H1 (cell line): ENCODE measurements around the gene MIOX. TPM values are rescaled to one million over a fixed set of nuclear protein-coding genes. Genes with fewer than 3 reads are reported as not detected.

Experiments used
- CTCF ChIA-PET: fragments of 300-600 bp; sonication (Branson Sonifier 250); formaldehyde crosslinking; loops from one replicate; lab custom pipeline; 2021; ENCODE audit not compliant: partially characterized antibody; lab: Charles Lee
- POLR2A ChIA-PET: fragments of 300-600 bp; sonication (Branson Sonifier 250); formaldehyde crosslinking; loops from one replicate; lab custom pipeline; 2021; ENCODE audit warnings: inconsistent platforms; ENCODE audit not compliant: partially characterized antibody; lab: Charles Lee
- DNase-seq, 2 experiments: peaks; one replicate each; pipeline versions ENCODE4 v3.0.0 to v3.0.0-alpha.2; 2010 to 2022; ENCODE audit warnings: low spot score in 2 of 2, low read depth in 1 of 2, mixed read lengths in 1 of 2
- FAIRE-seq: peaks from 2 replicates; lab custom pipeline; 2011; peaks lifted over from hg19 to GRCh38; lab: Jason Lieb, UNC
- H2AFZ ChIP-seq: 2 replicates; pipeline ENCODE4 v1.8.1; 2012; ENCODE audit warnings: low read length, inconsistent platforms
- H2AK5ac ChIP-seq: 2 replicates; pipeline ENCODE4 v1.6.1; 2013; ENCODE audit warnings: low read depth, low read length
- H2BK120ac ChIP-seq: replicated peaks from 2 replicates; pipeline ENCODE3; 2013; ENCODE audit warnings: low read depth, low read length, inconsistent platforms
- H2BK12ac ChIP-seq: 2 replicates; pipeline ENCODE4 v1.6.1; 2013; ENCODE audit warnings: low read depth, low read length
- H2BK15ac ChIP-seq: 2 replicates; pipeline ENCODE4 v1.6.1; 2013; ENCODE audit warnings: low read length
- H2BK20ac ChIP-seq: 2 replicates; pipeline ENCODE4 v1.6.1; 2013; ENCODE audit warnings: low read length
- H2BK5ac ChIP-seq: 2 replicates; pipeline ENCODE4 v1.6.1; 2013; ENCODE audit warnings: low read depth, low read length
- H3K14ac ChIP-seq: 2 replicates; pipeline ENCODE4 v1.6.1; 2013; ENCODE audit warnings: inconsistent platforms; ENCODE audit not compliant: insufficient read length
- H3K18ac ChIP-seq: 2 replicates; pipeline ENCODE4 v1.6.1; 2013; ENCODE audit warnings: low read length; ENCODE audit errors: extremely low read depth
- H3K23ac ChIP-seq: 2 replicates; pipeline ENCODE4 v1.6.1; 2013; ENCODE audit warnings: inconsistent platforms; ENCODE audit not compliant: insufficient read length
- H3K23me2 ChIP-seq: 2 replicates; pipeline ENCODE4 v1.6.1; 2013; ENCODE audit warnings: low read depth, low read length
- H3K27ac ChIP-seq: 2 replicates; pipeline ENCODE4 v1.6.1; 2011; ENCODE audit warnings: low read depth, low read length, inconsistent platforms
- H3K27me3 ChIP-seq, 4 experiments: replicated peaks in 1 of 4; 1 replicate in 1 of 4; 2 replicates in 3 of 4; pipeline versions ENCODE4 v1.6.1 to v1.8.1; 2011 to 2013; ENCODE audit warnings: low read length in 3 of 4, mild to moderate bottlenecking in 3 of 4, inconsistent platforms in 2 of 4, mixed read lengths in 2 of 4, moderate library complexity in 1 of 4; ENCODE audit not compliant: control insufficient read depth in 3 of 4, insufficient read depth in 3 of 4; ENCODE audit errors: extremely low read depth in 1 of 4
- H3K36me3 ChIP-seq, 4 experiments: 2 replicates each; pipeline versions ENCODE4 v1.6.1 to v1.8.1; 2011 to 2013; ENCODE audit warnings: mild to moderate bottlenecking in 4 of 4, low read length in 3 of 4, moderate library complexity in 2 of 4, control low read depth in 1 of 4, inconsistent platforms in 1 of 4; ENCODE audit not compliant: insufficient read depth in 4 of 4, control insufficient read depth in 2 of 4
- H3K4ac ChIP-seq: replicated peaks from 2 replicates; pipeline ENCODE3; 2013; ENCODE audit warnings: low read length, low read depth, mixed read lengths, inconsistent platforms; ENCODE audit not compliant: insufficient read length
- H3K4me1 ChIP-seq, 4 experiments: replicated peaks in 1 of 4; 1 replicate in 1 of 4; 2 replicates in 3 of 4; pipeline versions ENCODE4 v1.6.1 to v1.8.1; 2011 to 2013; ENCODE audit warnings: low read length in 3 of 4, inconsistent platforms in 2 of 4, mixed read lengths in 1 of 4; ENCODE audit not compliant: insufficient read depth in 4 of 4, control insufficient read depth in 3 of 4
- H3K4me2 ChIP-seq, 2 experiments: 2 replicates each; pipeline versions ENCODE4 v1.6.1 to v1.8.1; 2011 to 2013; ENCODE audit warnings: low read depth in 2 of 2, low read length in 2 of 2, control low read depth in 1 of 2, inconsistent platforms in 1 of 2, mild to moderate bottlenecking in 1 of 2; ENCODE audit not compliant: insufficient read depth in 1 of 2
- H3K4me3 ChIP-seq, 4 experiments: fragments of 200-600, 300-600 bp in 1 of 4; sonication (generic), shearing (Covaris generic), sonication (Bioruptor Twin) in 1 of 4; 2 replicates each; pipeline versions ENCODE4 v1.5.1 to v1.8.1; 2011 to 2016; ENCODE audit warnings: low read length in 4 of 4, low read depth in 3 of 4, control low read depth in 2 of 4, inconsistent platforms in 2 of 4, mild to moderate bottlenecking in 2 of 4, mixed read lengths in 1 of 4, moderate library complexity in 1 of 4; ENCODE audit not compliant: insufficient read depth in 2 of 4; ENCODE audit errors: extremely low read depth in 1 of 4
- H3K56ac ChIP-seq: replicated peaks from 2 replicates; pipeline ENCODE3; 2013; ENCODE audit warnings: low read depth, mild to moderate bottlenecking, mixed read lengths, low read length, inconsistent platforms; ENCODE audit not compliant: insufficient read length
- H3K79me1 ChIP-seq: 2 replicates; pipeline ENCODE4 v1.6.1; 2013; ENCODE audit warnings: low read depth, low read length, control low read depth
- H3K79me2 ChIP-seq, 2 experiments: 2 replicates each; pipeline versions ENCODE4 v1.6.1 to v1.8.1; 2012 to 2013; ENCODE audit warnings: low read length in 2 of 2, mild to moderate bottlenecking in 2 of 2, inconsistent platforms in 1 of 2; ENCODE audit not compliant: insufficient read depth in 2 of 2, control insufficient read depth in 1 of 2
- H3K9ac ChIP-seq, 4 experiments: replicated peaks in 1 of 4; 1 replicate in 1 of 4; 2 replicates in 3 of 4; pipeline versions ENCODE4 v1.6.1 to v1.8.1; 2011 to 2013; ENCODE audit warnings: low read depth in 3 of 4, low read length in 3 of 4, control low read depth in 2 of 4, mild to moderate bottlenecking in 2 of 4, moderate library complexity in 2 of 4, inconsistent platforms in 1 of 4; ENCODE audit errors: extremely low read depth in 1 of 4
- H3K9me3 ChIP-seq, 2 experiments: 2 replicates each; pipeline versions ENCODE4 v1.6.1 to v1.8.1; 2012 to 2013; ENCODE audit warnings: mild to moderate bottlenecking in 2 of 2, moderate library complexity in 2 of 2, control low read depth in 1 of 2, inconsistent platforms in 1 of 2, low read depth in 1 of 2, low read length in 1 of 2, mixed read lengths in 1 of 2; ENCODE audit not compliant: insufficient read depth in 2 of 2
- H4K20me1 ChIP-seq, 2 experiments: replicated peaks in 1 of 2; 2 replicates each; pipeline versions ENCODE3 to v1.8.1; 2011 to 2013; ENCODE audit warnings: inconsistent platforms in 2 of 2, low read length in 2 of 2, mild to moderate bottlenecking in 1 of 2; ENCODE audit not compliant: insufficient read depth in 2 of 2, control insufficient read depth in 1 of 2
- H4K5ac ChIP-seq: 2 replicates; pipeline ENCODE4 v1.6.1; 2013; ENCODE audit warnings: low read length, low read depth, mixed read lengths, inconsistent platforms; ENCODE audit not compliant: insufficient read length
- H4K8ac ChIP-seq: 2 replicates; pipeline ENCODE4 v1.8.0; 2013; ENCODE audit warnings: mild to moderate bottlenecking, moderate library complexity, low read length, inconsistent platforms; ENCODE audit not compliant: insufficient read depth; ENCODE audit errors: extremely low read depth
- H4K91ac ChIP-seq: replicated peaks from 2 replicates; pipeline ENCODE3; 2013; ENCODE audit warnings: low read length, mixed read lengths, inconsistent platforms; ENCODE audit not compliant: insufficient read length
- EP300 ChIP-seq, 2 experiments: IDR thresholded peaks; 1 replicate in 1 of 2; 2 replicates in 1 of 2; pipeline ENCODE4 v1.6.1; 2011 to 2012; ENCODE audit warnings: low read depth in 2 of 2, low read length in 2 of 2, mild to moderate bottlenecking in 2 of 2, borderline replicate concordance in 1 of 2, inconsistent platforms in 1 of 2, moderate library complexity in 1 of 2
- FOSL1 ChIP-seq: IDR thresholded peaks from 2 replicates; pipeline ENCODE4 v1.6.1; 2011; ENCODE audit warnings: mild to moderate bottlenecking, low read depth, low read length, moderate library complexity; ENCODE audit not compliant: insufficient read depth
- KDM4A ChIP-seq: IDR thresholded peaks from one replicate; pipeline ENCODE4 v1.7.1; 2012; ENCODE audit warnings: low read depth, mild to moderate bottlenecking, moderate library complexity, low read length, inconsistent platforms; ENCODE audit not compliant: severe bottlenecking
- MAFK ChIP-seq: IDR thresholded peaks from 2 replicates; pipeline ENCODE4 v1.6.1; 2012; ENCODE audit warnings: low read depth, mild to moderate bottlenecking, improper control_type of control experiment, low read length
- PHF8 ChIP-seq: fragments of 200-600 bp; sonication (generic); conservative IDR thresholded peaks from 2 replicates; pipeline ENCODE4 v1.7.1; 2012; ENCODE audit warnings: low read depth, mild to moderate bottlenecking, inconsistent platforms, low read length, moderate library complexity
- SIX5 ChIP-seq: IDR thresholded peaks from 2 replicates; pipeline ENCODE4 v1.6.1; 2011; ENCODE audit warnings: mild to moderate bottlenecking, low read depth, low read length
- WGBS, 2 experiments: shearing (Covaris generic) in 1 of 2; methylation state at CpG; one replicate each; pipeline versions ENCODE4 v1.1.6 to v1.1.7; 2013 to 2015; ENCODE audit warnings: low lambda C conversion rate in 2 of 2, mixed read lengths in 2 of 2, inconsistent platforms in 1 of 2, low coverage in 1 of 2, missing lambda C conversion rate in 1 of 2; ENCODE audit not compliant: insufficient replicate concordance in 2 of 2, insufficient coverage in 1 of 2, insufficient read length in 1 of 2; ENCODE audit errors: extremely low coverage in 1 of 2, missing lambda C conversion rate in 1 of 2; 5-methylcytosine and 5-hydroxymethylcytosine counted together
- polyA plus RNA-seq, 7 experiments: library from polyadenylated mRNA; depleted of rRNA in 3 of 7; stranded (reverse) in 5 of 7; unstranded in 2 of 7; fragments of >200 nt in 5 of 7; fragments of 200-250 nt in 2 of 7; gene quantifications; 1 replicate in 5 of 7; 2 replicates in 1 of 7; 4 replicates in 1 of 7; pipeline versions ENCODE4 v1.2.1 to v1.2.3, GENCODE V29; 2011 to 2013; ENCODE audit warnings: missing spikeins in 2 of 7, mixed read lengths in 2 of 7
- total RNA-seq: library from RNA; stranded (reverse); fragmentation: NEBNext Ultra II Directional; extraction: Animal tissue kit (Norgen Biotek cat#: 25700); gene quantifications from 2 replicates; pipeline ENCODE4 v1.2.1, GENCODE V29; 2021

MIOX gene
- total and polyA plus RNA-seq, 2 of the 8 experiments (the other 6 are each of a cell fraction or from before 2014, with no cell fraction given): 0.30 to 0.32 TPM

- H3K4me1 ChIP-seq: peaks cover 2 to 8% (median 5%) of the 10 kb centered on the region in 4 experiments
- H3K79me1 ChIP-seq: peaks cover 9% of the 10 kb centered on the region; the same call in 1 of the 2 replicates
- H3K4me2 ChIP-seq: no peak overlapping the region
- H3K23me2 ChIP-seq: peaks cover 11% of the 10 kb centered on the region; the same call in 1 of the 2 replicates
- TF ChIP-seq KDM4A: no peak
- TF ChIP-seq SIX5: no peak
- TF ChIP-seq FOSL1: no peak
- TF ChIP-seq PHF8: no peak
- no peak for TF ChIP-seq EP300 (IDR thresholded peaks at IDR 0.05; ENCODE audit: borderline replicate concordance in 1 of 2, low read depth in 2 of 2, low read length in 2 of 2)
- TF ChIP-seq MAFK: no peak
- ChIA-PET CTCF (interaction anchor here (0.5 to 1.0 kb wide), 2 partner anchors 9 to 145 kb away, joined by 3 read pairs; no protein-coding TSS in a partner anchor), POLR2A (interaction anchor here (2.7 kb wide), 1 partner anchor 21 kb away, joined by 17 read pairs; the partner anchor contains the start of gene MIOX)
- no peak overlapping the region for H3K4ac ChIP-seq
- no peak overlapping the region for H3K18ac ChIP-seq
- no peak overlapping the region for H3K9ac ChIP-seq
- no peak overlapping the region for H3K4me3 ChIP-seq
- H2AFZ ChIP-seq: no peak overlapping the region
- H4K20me1 ChIP-seq: peaks cover 0 to 18% of the 10 kb centered on the region in 2 experiments
- H3K27ac ChIP-seq: no peak overlapping the region
- H4K8ac ChIP-seq: no peak overlapping the region
- no peak overlapping the region for H3K23ac ChIP-seq
- WGBS, 2 experiments: 95% methylated on average over 14 of the region's 14 CpGs; no CpG with 5 or more reads in 1 of the 2 experiments
- FAIRE-seq: no peak
- no peak overlapping the region for H2BK12ac ChIP-seq
- no peak overlapping the region for H2BK20ac ChIP-seq
- no peak overlapping the region for H4K91ac ChIP-seq
- H2BK5ac ChIP-seq: no peak overlapping the region
- no peaks in the 10 kb centered on the region for H3K27me3 ChIP-seq
- no peak overlapping the region for H2BK120ac ChIP-seq
- no peaks in the 10 kb centered on the region for H3K9me3 ChIP-seq
- peaks cover 0 to 15% (median 0%) of the 10 kb centered on the region in 4 experiments; a peak in 2 of 8 replicates for H3K36me3 ChIP-seq
- H3K56ac ChIP-seq: no peak overlapping the region
- no peak overlapping the region for H2AK5ac ChIP-seq
- peaks cover 0 to 17% of the 10 kb centered on the region in 2 experiments; a peak in 2 of 4 replicates for H3K79me2 ChIP-seq
- H4K5ac ChIP-seq: no peak overlapping the region
- DNase-seq: no peak
- H2BK15ac ChIP-seq: no peak overlapping the region
- H3K14ac ChIP-seq: no peak overlapping the region
Measured at GRCh38 chr22:50505276-50505775, 18.7 kb downstream of the MIOX start.
